Caki2 (cell line): ENCODE measurements around the gene CPT1A. TPM values are rescaled to one million over a fixed set of nuclear protein-coding genes. Genes with fewer than 3 reads are reported as not detected.

Experiments
- DNase-seq: peaks from one replicate; pipeline ENCODE4 v3.0.0-alpha.2; 2015; ENCODE audit warnings: low read depth
- in situ Hi-C: cut with HindIII; loops from 2 replicates; pipeline ENCODE4 v1.10.0; 2016; ENCODE audit warnings: low sequenced_read_pairs, low pct_unique_long_range_greater_than_20kb, mixed read lengths
- total RNA-seq: library from RNA; depleted of rRNA; stranded (reverse); fragments of >200 nt; shearing (Covaris generic); gene quantifications from 2 replicates; pipeline ENCODE4 v1.2.3, GENCODE V29; 2014; ENCODE audit warnings: low replicate concordance

The CPT1A gene
- total RNA-seq, 1 experiment from 2014 or later: 30.4 TPM

DNA sequence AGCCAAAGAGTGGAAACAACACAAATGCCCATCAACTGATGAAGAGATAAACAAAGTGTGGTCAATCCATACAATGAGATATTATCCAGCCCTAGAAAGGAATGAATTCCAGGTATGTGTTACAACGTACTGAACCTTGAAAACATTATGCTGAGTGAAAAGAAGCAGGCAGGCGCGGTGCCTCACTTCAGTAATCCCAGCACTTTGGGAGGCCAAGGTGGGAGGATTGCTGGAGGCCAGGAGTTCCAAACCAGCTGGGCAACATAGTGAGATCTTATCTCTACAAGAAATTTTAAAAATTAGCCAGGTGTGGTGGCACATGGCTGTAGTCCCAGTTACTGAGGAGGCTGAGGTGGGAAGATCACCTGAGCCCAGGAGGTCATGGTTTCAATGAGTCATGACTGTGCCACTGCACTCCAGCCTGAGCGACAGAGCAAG, 65.7 kb downstream of the CPT1A start:
- in situ Hi-C loops: no loop called here

DNA sequence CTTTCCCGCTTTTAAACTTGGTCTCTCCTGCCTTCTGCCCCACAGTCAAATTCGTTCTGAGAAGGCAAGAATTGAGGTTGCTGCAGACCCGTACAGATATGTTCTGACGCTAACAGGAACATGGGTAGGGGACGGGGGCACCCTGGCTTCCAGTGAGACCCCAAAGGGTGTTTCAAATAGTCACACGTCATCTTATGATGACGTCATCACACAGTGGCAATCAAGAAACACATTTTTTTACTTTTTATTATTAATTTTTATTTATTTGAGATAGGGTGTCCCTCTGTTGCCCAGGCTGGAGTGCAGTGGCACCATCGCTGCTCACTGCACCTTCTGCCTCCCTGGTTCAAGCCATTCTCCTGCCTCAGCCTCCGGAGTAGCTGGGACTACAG, 67.5 kb downstream of the CPT1A start:
- no peak for DNase-seq
- in situ Hi-C loops: no loop called here

More for the DNA sequence above, 65.7 kb downstream of the CPT1A start:
- peak; percentile 35 for DNase-seq

GRCh38 chr11:68773521-68774193, 68.1 kb downstream of the CPT1A start:
- DNase-seq: no peak
- in situ Hi-C loops: no loop called here

DNA sequence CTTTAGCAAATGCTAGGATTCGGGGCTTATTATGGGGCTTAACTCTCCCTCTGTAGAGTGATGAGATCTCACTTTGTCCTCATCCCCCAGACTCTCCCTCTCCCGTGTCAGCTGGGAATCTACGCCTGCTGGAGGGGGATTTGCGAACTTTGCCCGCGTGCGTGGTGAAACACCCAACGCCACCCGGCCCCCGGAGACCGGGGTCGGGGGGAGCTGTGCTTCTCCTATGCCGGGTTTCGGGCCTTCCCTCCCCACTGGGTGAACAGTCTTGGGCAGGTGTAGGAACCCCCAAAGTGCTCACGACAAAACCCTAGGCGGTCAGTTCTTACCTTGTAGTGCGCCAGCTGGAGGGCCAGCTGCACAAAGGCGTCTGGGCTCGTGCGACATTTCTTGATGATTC, 68.8 kb downstream of the CPT1A start:
- in situ Hi-C loops: no loop called here
- no peak for DNase-seq

DNA sequence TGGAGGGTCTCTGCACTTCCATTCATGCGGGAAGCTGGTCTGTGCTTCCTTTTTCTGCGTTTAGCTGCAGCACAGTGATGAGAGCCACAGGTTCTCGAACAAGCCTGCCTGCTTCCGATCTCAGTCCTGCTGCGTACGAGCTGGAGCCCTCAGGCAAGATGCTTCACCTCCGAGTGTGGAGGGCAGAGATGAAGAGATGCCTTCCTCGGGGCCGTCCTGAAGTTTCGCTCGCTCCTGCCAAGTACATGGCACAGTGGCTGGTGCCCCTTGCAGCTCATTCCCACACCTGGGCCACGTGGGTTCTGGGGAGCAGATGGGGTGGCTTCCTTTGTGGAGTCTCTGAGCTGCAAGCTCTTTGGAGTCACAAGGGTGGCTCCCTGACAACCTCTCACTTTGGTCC, 70.9 kb downstream of the CPT1A start:
- no peak for DNase-seq

DNA sequence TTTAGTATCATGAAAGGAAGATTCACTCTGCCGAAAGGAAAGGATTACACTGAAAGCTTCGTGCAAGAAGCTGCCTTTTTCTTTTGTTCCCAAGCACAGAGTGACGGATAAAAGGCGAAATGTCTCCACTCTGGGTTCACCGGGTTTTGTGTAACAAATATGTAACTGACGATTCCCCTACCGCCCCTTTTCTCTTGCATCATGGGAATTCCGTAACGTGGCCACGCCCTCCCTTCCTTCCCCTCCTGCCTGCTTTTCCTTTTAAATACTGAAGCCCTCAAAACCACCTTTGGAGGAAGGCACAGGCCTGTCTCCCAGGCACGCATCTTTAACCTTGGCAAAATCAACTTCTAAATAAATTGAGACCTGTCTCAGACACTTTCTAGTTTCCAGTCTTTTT, 74.0 kb downstream of the CPT1A start:
- no peak for DNase-seq
- in situ Hi-C loops: no loop called here

More for the DNA sequence above, 70.9 kb downstream of the CPT1A start:
- in situ Hi-C loops: no loop called here

DNA sequence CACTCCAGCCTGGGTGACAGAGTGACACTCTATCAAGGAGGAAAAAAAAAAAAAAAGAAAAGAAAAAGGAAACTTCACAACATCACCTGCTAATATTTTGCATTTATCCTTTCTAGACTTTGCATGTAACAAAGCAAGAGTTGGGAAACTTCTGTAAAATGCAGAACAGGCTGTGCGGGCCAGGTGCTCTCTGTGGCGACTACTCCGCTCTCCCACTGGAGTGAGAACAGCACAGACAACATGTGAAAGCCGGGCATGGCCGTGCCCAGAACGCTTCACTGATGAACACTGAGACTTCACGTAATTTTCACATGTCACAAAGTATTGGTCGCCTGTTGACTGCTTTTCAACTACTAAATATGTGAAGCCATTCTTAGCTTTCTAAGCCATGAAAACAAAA, 74.9 kb downstream of the CPT1A start:
- in situ Hi-C loops: no loop called here
- no peak for DNase-seq

DNA sequence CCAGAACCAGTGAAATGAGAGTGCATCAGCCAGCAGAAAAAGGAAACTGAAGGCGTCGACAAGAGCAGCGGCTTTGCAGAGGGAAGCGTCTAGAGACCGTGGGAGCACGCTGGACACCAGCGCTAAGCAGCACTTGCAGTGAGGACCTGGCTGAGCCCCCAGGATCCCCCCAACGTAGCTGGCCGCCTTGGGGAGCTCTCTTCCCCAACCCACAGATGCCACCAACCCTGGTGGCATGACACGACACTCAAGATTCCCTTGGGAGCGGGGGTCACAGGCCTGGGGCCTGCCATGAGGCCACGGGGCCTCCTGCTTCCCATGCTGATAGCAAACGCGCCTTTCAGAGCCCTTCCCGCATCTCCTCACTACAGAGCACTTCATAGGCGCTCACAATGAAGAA, 77.0 kb downstream of the CPT1A start:
- no peak for DNase-seq
- in situ Hi-C loops: no loop called here

DNA sequence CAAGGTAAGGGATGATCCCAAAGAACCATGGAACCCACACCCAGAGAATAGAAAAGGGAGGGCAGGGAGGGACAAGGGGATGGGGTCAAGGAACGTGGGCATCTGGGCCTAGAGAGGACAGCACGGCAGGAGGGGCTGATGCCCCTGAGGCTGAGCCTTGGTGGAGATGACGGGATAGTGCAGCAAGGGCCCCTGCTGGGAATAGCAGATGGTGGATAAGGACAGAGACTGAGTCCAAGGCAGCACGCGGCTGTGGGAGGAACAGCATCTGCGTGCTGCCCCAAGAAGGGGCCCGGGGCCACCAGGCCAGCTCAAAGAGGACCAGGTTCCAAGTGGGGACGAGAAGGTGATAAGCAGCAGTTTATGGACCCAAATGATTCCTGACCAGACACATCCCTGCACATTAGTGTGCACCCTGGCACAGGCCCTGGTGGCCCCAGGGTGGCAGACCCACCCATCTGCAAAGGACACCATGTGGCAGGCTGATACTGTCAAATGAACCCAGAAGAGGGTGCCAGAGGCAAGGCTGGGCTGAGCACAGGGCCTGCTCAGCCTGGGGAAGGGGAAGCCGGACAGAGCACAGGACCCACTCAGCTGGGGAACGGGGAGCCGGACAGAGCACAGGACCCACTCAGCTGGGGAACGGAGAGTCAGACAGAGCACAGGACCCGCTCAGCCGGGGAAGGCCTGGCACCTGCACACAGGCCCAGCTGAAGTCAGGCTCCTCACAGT, 77.6 kb downstream of the CPT1A start:
- in situ Hi-C loops: no loop called here
- DNase-seq: no peak

GRCh38 chr11:68763181-68763721, 78.5 kb downstream of the CPT1A start:
- in situ Hi-C loops: no loop called here

GRCh38 chr11:68762481-68762880, 79.2 kb downstream of the CPT1A start:
- no peak for DNase-seq
- in situ Hi-C loops: no loop called here

More at GRCh38 chr11:68763181-68763721, 78.5 kb downstream of the CPT1A start:
- DNase-seq: no peak

GRCh38 chr11:68761801-68762200, 79.9 kb downstream of the CPT1A start:
- no peak for DNase-seq
- in situ Hi-C loops: no loop called here

- in situ Hi-C loops: no loop called here
- no peak for DNase-seq
Measured at GRCh38 chr11:68759991-68760390, 81.7 kb downstream of the CPT1A start.

DNA sequence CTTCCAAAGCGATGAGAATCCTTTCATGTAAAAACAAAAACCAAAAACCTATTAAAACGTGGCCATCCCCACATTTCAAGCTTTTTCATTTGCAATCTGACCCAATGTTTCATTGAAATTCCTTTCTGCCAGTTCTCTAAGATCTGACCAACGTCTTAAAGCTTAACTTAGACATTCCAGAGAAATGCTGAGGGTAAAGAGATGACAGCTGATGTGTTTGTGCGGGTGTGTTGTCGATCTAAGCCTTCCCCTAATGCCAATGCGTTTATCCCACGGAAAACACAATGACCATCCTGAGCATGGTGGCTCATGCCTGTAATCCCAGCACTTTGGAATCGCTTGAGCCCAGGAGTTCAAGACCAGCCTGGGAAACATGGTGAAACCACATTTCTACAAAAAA, 84.0 kb downstream of the CPT1A start:
- DNase-seq: no peak
- in situ Hi-C loops: no loop called here

DNA sequence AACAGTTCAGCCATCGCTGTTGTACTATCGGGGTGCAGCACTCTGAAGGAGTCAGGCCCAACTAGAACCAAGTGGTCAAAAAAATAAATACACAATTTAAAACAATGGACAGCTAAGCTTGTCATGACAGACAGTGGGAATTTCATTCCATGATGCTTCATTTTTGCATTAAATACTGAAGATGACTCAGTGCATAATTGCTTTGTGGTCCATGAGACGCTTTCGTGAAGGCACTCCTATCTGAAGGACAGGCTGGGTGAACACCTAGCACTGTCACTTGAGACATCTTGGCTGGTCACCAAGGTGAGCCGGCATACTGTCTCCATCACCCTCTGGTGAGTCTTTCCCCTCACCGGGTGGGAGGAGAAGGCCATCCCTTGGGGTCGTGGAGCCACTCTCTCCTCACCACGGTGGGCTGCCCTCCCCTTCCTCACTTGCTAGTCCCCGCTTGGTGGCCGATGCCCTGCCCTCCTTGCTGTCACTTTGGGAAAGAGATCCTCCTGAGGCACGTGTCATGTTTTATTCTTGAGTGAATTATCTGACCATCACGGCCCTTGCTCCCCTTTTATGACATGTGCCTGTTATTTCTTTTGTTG, 85.4 kb downstream of the CPT1A start:
- no peak for DNase-seq
- in situ Hi-C loops: no loop called here

DNA sequence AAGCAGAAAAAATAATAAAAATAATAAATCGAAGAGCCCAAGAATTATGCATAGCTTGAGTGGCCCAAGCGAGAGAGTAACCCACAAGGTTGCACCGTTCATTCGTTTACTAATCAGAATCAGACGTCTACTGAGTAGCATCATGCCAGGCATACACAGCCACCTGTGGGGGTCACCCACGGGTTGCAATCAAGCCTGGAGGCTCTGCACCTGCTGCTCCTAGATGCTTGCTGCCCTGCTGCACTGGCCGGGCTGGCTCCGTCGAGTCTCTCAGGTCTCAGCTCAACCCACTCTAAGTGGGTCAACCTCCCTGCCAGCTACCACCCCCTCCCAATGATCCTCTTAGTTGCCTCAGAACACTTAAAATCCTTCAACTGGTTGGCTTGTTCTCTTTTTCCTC, 88.4 kb downstream of the CPT1A start:
- DNase-seq: no peak

GRCh38 chr11:68751331-68751856, 90.3 kb downstream of the CPT1A start, which contains the start of gene TESMIN:
TESMIN (minus strand) TSS chr11:68751520; CDS start chr11:68750660, 860 bp downstream.
- in situ Hi-C loops: no loop called here
- peak; percentile 47 for DNase-seq

More for the DNA sequence above, 88.4 kb downstream of the CPT1A start:
- in situ Hi-C loops: no loop called here

DNA sequence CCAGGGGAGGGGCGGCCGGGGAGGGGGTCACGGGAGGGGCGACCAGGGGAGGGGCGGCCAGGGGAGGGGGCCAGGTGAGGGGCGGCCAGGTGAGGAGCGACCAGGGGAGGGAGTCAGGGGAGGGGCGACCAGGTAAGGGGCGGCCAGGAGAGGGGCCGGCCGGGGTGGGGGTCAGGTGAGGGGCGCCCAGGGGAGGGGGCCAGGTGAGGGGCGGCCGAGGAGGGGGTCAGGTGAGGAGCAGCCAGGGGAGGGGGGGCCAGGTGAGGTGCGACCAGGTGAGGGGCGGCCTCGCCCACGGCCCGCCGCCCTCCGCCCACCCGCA, 90.8 kb downstream of the CPT1A start:
- in situ Hi-C loops: no loop called here
- DNase-seq: no peak
